ENCODE measurements around the gene LRRC40.

GRCh38 chr1:70115315-70115714 is 90.1 kb downstream of the LRRC40 start:
- no peak for TF ChIP-seq POLR2A (IDR thresholded peaks at IDR 0.05; ENCODE audit: low read depth)
- no peak for TF ChIP-seq CTCF (IDR thresholded peaks at IDR 0.05)

Data from esophagus muscularis mucosa (tissue), 3 donors.